Colonic mucosa (tissue), 4 donors: Measurements from ENCODE around the gene MUC3A. TPM values are rescaled to one million over a fixed set of nuclear protein-coding genes. Genes with fewer than 3 reads are reported as not detected.
A peak's percentile ranks its signal among the peaks of the same experiment; 100 is the strongest.
"Not testable (repeated sequence)": the region's sequence is repeated elsewhere in the genome, so short reads cannot be mapped to it uniquely, and the experiment has no call there.

Source experiments
- DNase-seq: peaks from one replicate; pipeline ENCODE4 v3.0.0-alpha.2; 2020
- H3K27ac ChIP-seq: fragments of 200-600 bp; one replicate; pipeline ENCODE4 v1.8.0; 2021
- H3K27me3 ChIP-seq: fragments of 200-600 bp; one replicate; pipeline ENCODE4 v1.8.0; 2021
- H3K36me3 ChIP-seq: fragments of 200-600 bp; one replicate; pipeline ENCODE4 v1.8.0; 2021
- H3K4me1 ChIP-seq: fragments of 200-600 bp; one replicate; pipeline ENCODE4 v1.8.0; 2021; ENCODE audit warnings: mild to moderate bottlenecking
- H3K4me3 ChIP-seq: fragments of 200-600 bp; one replicate; pipeline ENCODE4 v1.8.0; 2021
- H3K9ac ChIP-seq, 2 donors: one replicate each; pipeline ENCODE4 v1.7.0; 2013; ENCODE audit warnings: control low read depth in 2 of 2, low read depth in 2 of 2, low read length in 2 of 2
- H3K9me3 ChIP-seq: fragments of 200-600 bp; one replicate; pipeline ENCODE4 v1.8.0; 2021
- CTCF ChIP-seq: fragments of 200-600 bp; IDR thresholded peaks from one replicate; pipeline ENCODE4 v1.8.0; 2022; ENCODE audit warnings: antibody characterized with exemption, mild to moderate bottlenecking
- intact Hi-C: fragments of 100-400 bp; cut with DNase I; formaldehyde crosslinking; loops from one replicate; pipeline ENCODE4 v1.14.1; 2022
- total RNA-seq, 2 donors: library from RNA; stranded (reverse); fragmentation: NEBNext Ultra II Directional in 1 of 2; extraction: Animal tissue kit (Norgen Biotek cat#: 25700) in 1 of 2; gene quantifications; one replicate each; pipeline ENCODE4 v1.2.1, GENCODE V29; 2021
- donor health status: healthy.
- donor health status: DM: no; HTN: no; CAD: no.
- donor health status: DM: no; HTN: no; CAD: no.

The MUC3A gene
- total RNA-seq, 2 donors from 2014 or later, result 137 to 149 TPM

GRCh38 chr7:100929808-100930174 is 19.5 kb upstream of the MUC3A start:
- no peaks in the 10 kb centered on the region for H3K9me3 ChIP-seq
- H3K27me3 ChIP-seq, result no peaks in the 10 kb centered on the region
- no peak overlapping the region for H3K27ac ChIP-seq
- H3K9ac ChIP-seq, result no peak overlapping the region
- H3K36me3 ChIP-seq, result no peaks in the 10 kb centered on the region
- no peak for DNase-seq
- no peaks in the 10 kb centered on the region for H3K4me1 ChIP-seq
- no peak for TF ChIP-seq CTCF
- no peak overlapping the region for H3K4me3 ChIP-seq
- intact Hi-C loops, result no loop called here

- Histone ChIP-seq H3K36me3 (no peaks in the 10 kb centered on the region), H3K4me1 (no peaks in the 10 kb centered on the region), H3K27ac (no peak overlapping the region), H3K4me3 (no peak overlapping the region), H3K9ac (no peak overlapping the region), H3K27me3 (no peaks in the 10 kb centered on the region), H3K9me3 (no peaks in the 10 kb centered on the region)
- no peak for TF ChIP-seq CTCF
- no peak for DNase-seq
- intact Hi-C loops, result no loop called here
Measured at GRCh38 chr7:100933734-100934133, 15.6 kb upstream of the MUC3A start.

- H3K36me3 ChIP-seq, H3K9ac ChIP-seq, H3K4me1 ChIP-seq, H3K27ac ChIP-seq, H3K4me3 ChIP-seq, H3K9me3 ChIP-seq, intact Hi-C loops, H3K27me3 ChIP-seq, DNase-seq: not testable (repeated sequence)
Measured at GRCh38 chr7:100935381-100935780, 14.0 kb upstream of the MUC3A start.

GRCh38 chr7:100936167-100936566 is 13.2 kb upstream of the MUC3A start:
- H3K27me3 ChIP-seq, intact Hi-C loops, DNase-seq, H3K9ac ChIP-seq, H3K36me3 ChIP-seq, H3K4me1 ChIP-seq, H3K4me3 ChIP-seq, H3K9me3 ChIP-seq, H3K27ac ChIP-seq: not testable (repeated sequence)

- no peaks in the 10 kb centered on the region for H3K36me3 ChIP-seq
- H3K27me3 ChIP-seq, result no peaks in the 10 kb centered on the region
- H3K9me3 ChIP-seq, result no peaks in the 10 kb centered on the region
- TF ChIP-seq CTCF, result no peak
- intact Hi-C loops, result no loop called here
- H3K9ac ChIP-seq, result no peak overlapping the region
- peak overlapping the region; percentile 22 for H3K27ac ChIP-seq
- DNase-seq, result peak; percentile 70
- no peak overlapping the region for H3K4me3 ChIP-seq
- no peaks in the 10 kb centered on the region for H3K4me1 ChIP-seq
Measured at GRCh38 chr7:100942045-100942774, 7.1 kb upstream of the MUC3A start.

GRCh38 chr7:100943693-100944092 is 5.6 kb upstream of the MUC3A start:
- Histone ChIP-seq H3K27ac (no peak overlapping the region), H3K9me3 (no peaks in the 10 kb centered on the region), H3K27me3 (no peaks in the 10 kb centered on the region), H3K9ac (no peak overlapping the region), H3K36me3 (no peaks in the 10 kb centered on the region), H3K4me1 (no peaks in the 10 kb centered on the region), H3K4me3 (no peak overlapping the region)
- intact Hi-C loops, result no loop called here
- no peak for DNase-seq
- TF ChIP-seq CTCF, result no peak
